Fibroblast of skin of right quadriceps (primary cell): ENCODE results near the gene ZMYND8.
"Not testable (repeated sequence)": the region's sequence is repeated elsewhere in the genome, so short reads cannot be mapped to it uniquely, and the experiment has no call there.

ENCODE experiments used
- DNase-seq: peaks from one replicate; pipeline ENCODE4 v3.0.0-alpha.2; 2013

ZMYND8 gene

GRCh38 chr20:47284373-47284772 is 72.1 kb downstream of the ZMYND8 start:
- DNase-seq, result no peak

- DNase-seq, result no peak
These were observed 73.1 kb downstream of the ZMYND8 start for GRCh38 chr20:47283411-47283810.

GRCh38 chr20:47282864-47283263 is 73.6 kb downstream of the ZMYND8 start:
- DNase-seq, result no peak

GRCh38 chr20:47281376-47281775 is 75.1 kb downstream of the ZMYND8 start:
- no peak for DNase-seq

- no peak for DNase-seq
These were observed 75.8 kb downstream of the ZMYND8 start for GRCh38 chr20:47280668-47281067.

GRCh38 chr20:47280228-47280627 is 76.3 kb downstream of the ZMYND8 start:
- no peak for DNase-seq

GRCh38 chr20:47278907-47279348 is 77.6 kb downstream of the ZMYND8 start:
- peak; percentile 24 for DNase-seq

- DNase-seq, result not testable (repeated sequence)
These were observed 79.0 kb downstream of the ZMYND8 start for GRCh38 chr20:47277535-47277872.

GRCh38 chr20:47276851-47277534 is 79.5 kb downstream of the ZMYND8 start:
- DNase-seq, result peak; percentile 89

GRCh38 chr20:47276251-47276650 is 80.2 kb downstream of the ZMYND8 start:
- no peak for DNase-seq

- no peak for DNase-seq
These were observed 81.0 kb downstream of the ZMYND8 start for GRCh38 chr20:47275548-47275947.

GRCh38 chr20:47274401-47275108 is 81.9 kb downstream of the ZMYND8 start:
- DNase-seq, result peak; percentile 95

- DNase-seq, result peak; percentile 69
These were observed 82.8 kb downstream of the ZMYND8 start for GRCh38 chr20:47273591-47274235.

GRCh38 chr20:47272893-47273590 is 83.5 kb downstream of the ZMYND8 start:
- DNase-seq, result peak; percentile 75

- DNase-seq, result no peak
These were observed 85.4 kb downstream of the ZMYND8 start for GRCh38 chr20:47271046-47271615.

- no peak for DNase-seq
These were observed 87.0 kb downstream of the ZMYND8 start for GRCh38 chr20:47269309-47270165.

GRCh38 chr20:47267621-47268020 is 88.9 kb downstream of the ZMYND8 start:
- DNase-seq, result no peak

- DNase-seq, result no peak
These were observed 89.5 kb downstream of the ZMYND8 start for GRCh38 chr20:47266847-47267515.

- DNase-seq, result no peak
These were observed 90.5 kb downstream of the ZMYND8 start for GRCh38 chr20:47265984-47266383.

- no peak for DNase-seq
These were observed 91.3 kb downstream of the ZMYND8 start for GRCh38 chr20:47265214-47265613.

- peak; percentile 73 for DNase-seq
These were observed 92.2 kb downstream of the ZMYND8 start for GRCh38 chr20:47264137-47264769.
